GM23338 (cell line): ENCODE data around the gene AMBRA1. TPM values are rescaled to one million over a fixed set of nuclear protein-coding genes. Genes with fewer than 3 reads are reported as not detected.

ENCODE experiments used
- ATAC-seq: fragments of 200-7000 bp; cut with Tn5 transposase; 3 replicates; pipeline ENCODE4 v1.9.1; 2020
- DNase-seq: peaks from one replicate; pipeline ENCODE4 v3.0.0-alpha.2; 2015; ENCODE audit warnings: low spot score
- H2AFZ ChIP-seq: fragments of 200-600 bp; sonication (generic); 2 replicates; pipeline ENCODE4 v1.8.0; 2016; ENCODE audit warnings: antibody characterized with exemption, mild to moderate bottlenecking, moderate library complexity
- H3F3A ChIP-seq: fragments of 200-600 bp; sonication (generic); replicated peaks from 2 replicates; pipeline ENCODE4 v1.8.0; 2017; ENCODE audit warnings: antibody characterized with exemption, mixed run types, low read depth
- H3K27ac ChIP-seq: fragments of 200-600 bp; sonication (generic); 2 replicates; pipeline ENCODE4 v1.6.1; 2016; ENCODE audit warnings: low read depth
- H3K27me3 ChIP-seq: fragments of 200-600 bp; sonication (generic); 2 replicates; pipeline ENCODE4 v1.8.0; 2016; ENCODE audit warnings: mild to moderate bottlenecking, mixed run types, moderate library complexity; ENCODE audit not compliant: insufficient read depth
- H3K36me3 ChIP-seq: fragments of 200-600 bp; sonication (generic); 2 replicates; pipeline ENCODE4 v1.8.0; 2016; ENCODE audit warnings: mild to moderate bottlenecking; ENCODE audit not compliant: insufficient read depth
- H3K4me1 ChIP-seq: fragments of 200-600 bp; sonication (generic); 2 replicates; pipeline ENCODE4 v1.8.0; 2016; ENCODE audit warnings: mild to moderate bottlenecking, moderate library complexity; ENCODE audit not compliant: insufficient read depth
- H3K4me2 ChIP-seq: fragments of 200-600 bp; sonication (generic); 2 replicates; pipeline ENCODE4 v1.7.1; 2017; ENCODE audit warnings: mixed run types
- H3K4me3 ChIP-seq: fragments of 200-600 bp; sonication (generic); 2 replicates; pipeline ENCODE4 v1.6.1; 2016; ENCODE audit warnings: mixed run types
- H3K79me2 ChIP-seq: fragments of 200-600 bp; sonication (generic); replicated peaks from 2 replicates; pipeline ENCODE4 v1.8.0; 2017; ENCODE audit warnings: mild to moderate bottlenecking; ENCODE audit not compliant: insufficient read depth
- H3K9me2 ChIP-seq: fragments of 200-600 bp; sonication (generic); 2 replicates; pipeline ENCODE4 v1.8.0; 2017; ENCODE audit not compliant: insufficient read depth
- H4K20me1 ChIP-seq: fragments of 200-600 bp; sonication (generic); replicated peaks from 2 replicates; pipeline ENCODE4 v1.8.0; 2017; ENCODE audit warnings: mild to moderate bottlenecking; ENCODE audit not compliant: insufficient read depth
- H3K27ac Mint-ChIP-seq: 2 replicates; pipeline ENCODE4 v1.8.0; 2020; ENCODE audit warnings: inconsistent platforms, mild to moderate bottlenecking, moderate library complexity, mixed read lengths
- H3K27me3 Mint-ChIP-seq: 3 replicates; pipeline ENCODE4 v1.8.0; 2022; ENCODE audit warnings: low read depth, mild to moderate bottlenecking, moderate library complexity, mixed read lengths, inconsistent platforms; ENCODE audit not compliant: insufficient read depth, poor library complexity
- H3K36me3 Mint-ChIP-seq: 3 replicates; pipeline ENCODE4 v1.8.0; 2021; ENCODE audit warnings: low read depth, mild to moderate bottlenecking, inconsistent platforms, moderate library complexity, mixed read lengths
- H3K4me1 Mint-ChIP-seq: 3 replicates; pipeline ENCODE4 v1.8.0; 2020; ENCODE audit warnings: mild to moderate bottlenecking, inconsistent platforms, mixed read lengths
- H3K4me3 Mint-ChIP-seq: 3 replicates; pipeline ENCODE4 v1.8.0; 2021; ENCODE audit warnings: moderate library complexity, mild to moderate bottlenecking, inconsistent platforms, mixed read lengths
- H3K9me3 Mint-ChIP-seq: 3 replicates; pipeline ENCODE4 v1.8.0; 2020; ENCODE audit warnings: moderate library complexity, mild to moderate bottlenecking, inconsistent platforms, mixed read lengths
- CREB1 ChIP-seq: fragments of 250-450 bp; sonication (Bioruptor Pico); IDR thresholded peaks from 2 replicates; pipeline ENCODE4 v1.5.0; 2020; ENCODE audit warnings: low read depth, mild to moderate bottlenecking, moderate library complexity
- ETS1 ChIP-seq: IDR thresholded peaks from 2 replicates; pipeline ENCODE4 v1.6.1; 2016; ENCODE audit warnings: antibody characterized with exemption
- EZH2 ChIP-seq: fragments of 200-600 bp; sonication (generic); IDR thresholded peaks from one replicate; pipeline ENCODE4 v1.8.0; 2017; ENCODE audit warnings: antibody characterized with exemption, mild to moderate bottlenecking, low read depth; ENCODE audit not compliant: unreplicated experiment
- NANOG ChIP-seq: IDR thresholded peaks from 2 replicates; pipeline ENCODE4 v1.6.1; 2016; ENCODE audit warnings: antibody characterized with exemption, borderline replicate concordance
- POLR2AphosphoS5 ChIP-seq: IDR thresholded peaks from 2 replicates; pipeline ENCODE4 v1.6.1; 2016; ENCODE audit warnings: antibody characterized with exemption, low read depth
- REST ChIP-seq: IDR thresholded peaks from one replicate; pipeline ENCODE4 v1.6.1; 2018; ENCODE audit warnings: antibody characterized with exemption; ENCODE audit not compliant: unreplicated experiment
- STAT1 ChIP-seq: IDR thresholded peaks from one replicate; pipeline ENCODE4 v1.6.1; 2016; ENCODE audit warnings: antibody characterized with exemption; ENCODE audit not compliant: unreplicated experiment
- ZNF331 ChIP-seq: fragments of 250-450 bp; sonication (Bioruptor Pico); IDR thresholded peaks from 2 replicates; pipeline ENCODE4 v1.5.0; 2020; ENCODE audit warnings: low read depth, mild to moderate bottlenecking, moderate library complexity
- polyA plus RNA-seq: library from polyadenylated mRNA; unstranded; fragments of >200 nt; fragmentation: Nextera tagmentation; extraction: Ambion mirVana; gene quantifications from 2 replicates; pipeline ENCODE4 v1.2.1, GENCODE V29; 2016
- total RNA-seq: library from RNA; depleted of rRNA; stranded (reverse); fragments of >200 nt; shearing (Covaris generic); gene quantifications from 2 replicates; pipeline ENCODE4 v1.2.3, GENCODE V29; 2014
- TF ChIP-seq, protein P1 (sequence below), 2 experiments: fragments of 200-600 bp in 1 of 2; sonication (generic) in 1 of 2; conservative IDR thresholded peaks; 2 replicates each; pipeline versions ENCODE4 v1.5.1 to v1.6.1; 2016 to 2017; ENCODE audit warnings: antibody characterized with exemption in 2 of 2, low read depth in 2 of 2, mild to moderate bottlenecking in 2 of 2, moderate library complexity in 1 of 2

The AMBRA1 gene
- total and polyA plus RNA-seq, 2 experiments from 2014 or later: 8.3 to 34.8 TPM

DNA sequence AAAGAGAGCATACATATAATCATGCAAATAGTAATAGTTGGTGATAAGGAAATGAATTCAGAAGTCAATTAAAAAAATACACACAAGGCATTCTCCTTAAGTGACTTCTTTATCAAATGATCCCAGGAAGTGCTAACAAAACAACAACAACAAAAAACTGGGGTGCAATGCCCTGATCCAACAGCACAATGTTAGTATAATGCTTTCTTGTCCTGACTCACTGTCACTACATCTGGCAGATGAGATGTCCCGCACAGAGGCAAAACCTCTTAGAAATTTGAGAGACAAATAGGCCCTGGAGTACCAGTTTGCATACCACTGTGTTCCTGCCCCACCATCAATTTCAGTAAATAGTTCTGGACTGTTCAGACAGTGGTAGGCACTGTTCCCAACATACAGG is 11.0 kb upstream of the AMBRA1 start (continued):
- no peak for TF ChIP-seq EZH2
- TF ChIP-seq, protein P1, sequence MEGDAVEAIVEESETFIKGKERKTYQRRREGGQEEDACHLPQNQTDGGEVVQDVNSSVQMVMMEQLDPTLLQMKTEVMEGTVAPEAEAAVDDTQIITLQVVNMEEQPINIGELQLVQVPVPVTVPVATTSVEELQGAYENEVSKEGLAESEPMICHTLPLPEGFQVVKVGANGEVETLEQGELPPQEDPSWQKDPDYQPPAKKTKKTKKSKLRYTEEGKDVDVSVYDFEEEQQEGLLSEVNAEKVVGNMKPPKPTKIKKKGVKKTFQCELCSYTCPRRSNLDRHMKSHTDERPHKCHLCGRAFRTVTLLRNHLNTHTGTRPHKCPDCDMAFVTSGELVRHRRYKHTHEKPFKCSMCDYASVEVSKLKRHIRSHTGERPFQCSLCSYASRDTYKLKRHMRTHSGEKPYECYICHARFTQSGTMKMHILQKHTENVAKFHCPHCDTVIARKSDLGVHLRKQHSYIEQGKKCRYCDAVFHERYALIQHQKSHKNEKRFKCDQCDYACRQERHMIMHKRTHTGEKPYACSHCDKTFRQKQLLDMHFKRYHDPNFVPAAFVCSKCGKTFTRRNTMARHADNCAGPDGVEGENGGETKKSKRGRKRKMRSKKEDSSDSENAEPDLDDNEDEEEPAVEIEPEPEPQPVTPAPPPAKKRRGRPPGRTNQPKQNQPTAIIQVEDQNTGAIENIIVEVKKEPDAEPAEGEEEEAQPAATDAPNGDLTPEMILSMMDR (conservative IDR thresholded peaks at IDR 0.05; ENCODE audit: low read depth in 2 of 2): no peak

DNA sequence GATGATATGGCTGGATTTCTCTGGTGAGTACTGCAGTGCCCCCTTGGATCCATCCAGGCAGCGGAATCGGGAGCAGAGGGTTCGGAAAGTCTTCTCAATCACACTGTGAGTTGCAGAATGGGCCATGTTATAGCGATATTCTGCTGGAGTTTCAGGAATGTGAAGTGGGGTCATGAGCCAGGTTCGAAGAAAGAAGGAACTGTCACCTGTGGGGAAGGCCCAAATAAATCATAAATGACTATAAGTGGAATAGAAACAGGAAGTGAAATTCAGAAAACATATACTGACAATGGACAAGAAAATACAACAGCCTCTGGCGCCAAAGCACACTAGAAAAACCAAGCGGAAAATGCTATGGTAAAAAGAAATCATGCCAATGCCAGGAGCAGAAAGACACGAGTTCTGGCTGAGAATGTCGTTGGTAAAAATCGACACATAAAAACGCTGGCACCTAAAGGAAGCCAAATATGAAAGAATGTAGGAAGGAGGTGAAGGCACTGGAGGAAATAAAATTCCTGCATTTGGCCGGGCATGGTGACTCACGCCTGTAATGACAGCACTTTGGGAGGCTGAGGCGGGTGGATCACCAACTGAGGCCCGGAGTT is 10.0 kb upstream of the AMBRA1 start:
- no peaks in the 10 kb centered on the region for H3K79me2 ChIP-seq
- no peaks in the 10 kb centered on the region for H3K4me1 ChIP-seq
- no peak for ATAC-seq
- no peak overlapping the region for H2AFZ ChIP-seq
- Mint-ChIP-seq H3K27ac (no peak overlapping the region), H3K27me3 (peaks cover 4% of the 10 kb centered on the region), H3K9me3 (no peaks in the 10 kb centered on the region; the same call in 2 of the 3 replicates), H3K4me3 (no peak overlapping the region; the same call in 2 of the 3 replicates), H3K36me3 (no peaks in the 10 kb centered on the region), H3K4me1 (no peaks in the 10 kb centered on the region)
- TF ChIP-seq CREB1 (CRISPR knock-in tag) (no peak), REST (no peak)
- H3F3A ChIP-seq: 0 out of 2 replicates have a peak, but pooled peaks cover 5% of the 10 kb centered on the region
- no peak overlapping the region for H3K4me2 ChIP-seq
- H3K36me3 ChIP-seq: no peaks in the 10 kb centered on the region
- H3K27me3 ChIP-seq: no peaks in the 10 kb centered on the region
- no peak for DNase-seq
- no peak overlapping the region for H3K27ac ChIP-seq
- no peaks in the 10 kb centered on the region; the same call in 1 of the 2 replicates for H4K20me1 ChIP-seq
- H3K9me2 ChIP-seq: no peaks in the 10 kb centered on the region
- no peak overlapping the region for H3K4me3 ChIP-seq

DNA sequence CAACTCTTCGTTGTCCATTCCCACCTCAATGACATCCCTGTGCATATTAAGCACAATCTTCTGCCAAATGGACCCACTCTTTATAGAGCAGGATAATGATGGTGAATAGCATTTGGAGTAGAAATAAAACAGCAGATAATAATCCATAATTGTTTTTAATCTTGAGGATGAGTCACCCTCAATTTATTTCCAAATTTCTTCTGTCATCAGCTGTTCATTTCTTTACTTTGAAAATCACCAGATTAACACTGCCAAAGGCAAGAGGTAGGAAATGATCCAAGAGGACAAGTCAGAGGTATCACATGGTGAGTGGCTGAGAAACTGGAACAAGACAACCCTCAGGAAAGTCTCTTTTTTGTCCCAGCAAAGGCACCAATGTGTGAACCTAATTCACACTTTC is 7.3 kb upstream of the AMBRA1 start:
- no peaks in the 10 kb centered on the region for H3K4me1 Mint-ChIP-seq
- TF ChIP-seq STAT1 (no peak), POLR2AphosphoS5 (no peak), EZH2 (no peak), CREB1 (CRISPR knock-in tag) (no peak), NANOG (no peak), ZNF331 (CRISPR knock-in tag) (no peak), ETS1 (no peak)
- TF ChIP-seq, protein P1 (conservative IDR thresholded peaks at IDR 0.05; ENCODE audit: low read depth in 2 of 2): no peak

More for the DNA sequence above, 7.3 kb upstream of the AMBRA1 start:
- Mint-ChIP-seq H3K27ac (no peak overlapping the region), H3K9me3 (no peaks in the 10 kb centered on the region; the same call in 2 of the 3 replicates), H3K36me3 (no peaks in the 10 kb centered on the region), H3K27me3 (peaks cover 7% of the 10 kb centered on the region), H3K4me3 (no peak overlapping the region)
- Histone ChIP-seq H3K4me2 (no peak overlapping the region), H3K4me3 (no peak overlapping the region), H3F3A (0 out of 2 replicates have a peak, but pooled peaks cover 5% of the 10 kb centered on the region), H2AFZ (no peak overlapping the region), H3K27ac (no peak overlapping the region), H3K79me2 (no peaks in the 10 kb centered on the region), H3K27me3 (no peaks in the 10 kb centered on the region), H3K4me1 (no peaks in the 10 kb centered on the region), H3K36me3 (no peaks in the 10 kb centered on the region), H3K9me2 (no peaks in the 10 kb centered on the region), H4K20me1 (no peaks in the 10 kb centered on the region; the same call in 1 of the 2 replicates)
- DNase-seq (no peak), ATAC-seq (no peak)
